ENCODE measurements around the gene TELO2. TPM values are rescaled to one million over a fixed set of nuclear protein-coding genes. Genes with fewer than 3 reads are reported as not detected.

TELO2 gene
- total RNA-seq, 4 donors from 2014 or later, result 17.0 to 29.3 (median 21.4) TPM

DNA sequence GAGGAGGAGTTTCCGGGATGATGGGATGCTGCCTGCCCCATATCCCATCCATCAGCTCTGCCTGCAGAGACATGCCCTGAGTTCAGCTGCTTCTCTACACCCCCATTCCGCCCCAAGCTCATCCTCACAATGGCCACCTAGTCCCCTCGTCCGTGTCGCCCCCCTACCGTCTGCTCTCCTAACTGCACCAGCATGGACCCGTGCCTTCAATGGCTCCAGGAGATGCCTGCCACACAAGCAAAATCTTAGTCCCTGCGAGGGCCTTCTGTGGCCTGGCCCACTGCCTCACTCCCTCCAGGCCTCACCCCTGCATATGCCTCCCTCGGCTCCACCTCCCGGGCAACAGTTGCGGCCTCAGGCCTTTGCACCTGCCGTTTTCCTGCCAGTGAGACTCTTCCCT, 1.8 kb upstream of the TELO2 start:
- intact Hi-C loops (cut with DNase I), result no loop called here

DNA sequence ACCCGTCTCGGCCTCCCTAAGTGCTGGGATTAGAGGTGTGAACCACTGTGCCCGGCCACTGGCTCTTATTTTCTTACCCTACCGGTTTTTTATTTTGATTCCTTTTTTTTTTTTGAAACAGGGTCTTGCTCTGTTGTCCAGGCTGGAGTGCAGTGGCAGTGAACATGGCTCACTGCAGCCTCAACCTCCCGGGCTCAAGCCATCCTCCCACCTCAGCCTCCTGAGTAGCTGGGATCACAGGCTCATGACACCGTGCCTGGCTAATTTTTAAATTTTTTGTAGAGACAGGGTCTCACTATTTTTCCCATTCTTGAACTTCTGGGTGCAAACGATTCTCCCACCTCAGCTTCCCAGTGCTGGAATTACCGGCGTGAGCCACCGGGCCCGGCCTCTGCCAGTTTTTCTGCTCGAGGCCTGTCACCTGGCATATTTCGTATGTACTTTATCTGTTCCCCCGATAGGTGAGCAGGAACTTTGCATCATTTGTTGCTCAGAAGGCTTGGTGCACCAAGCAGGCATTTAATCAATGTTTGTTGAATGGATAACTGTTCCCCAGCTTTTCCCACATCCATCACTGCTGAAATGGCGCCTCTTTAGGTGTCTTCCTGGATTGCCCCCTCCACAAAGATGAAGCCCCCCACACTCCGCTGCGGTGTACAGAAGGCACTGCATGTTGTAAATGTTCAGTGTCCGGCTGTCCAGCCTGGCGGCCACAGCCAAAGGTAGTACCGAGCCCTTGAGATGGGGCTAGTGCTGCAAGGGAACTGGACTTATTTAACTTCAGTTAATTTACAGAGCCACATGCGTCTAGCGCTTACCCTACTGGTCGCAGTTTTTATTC, 858 bp upstream of the TELO2 start:
- peaks cover 5 to 26% (median 8%) of the 10 kb centered on the region in 3 donors for H3K36me3 ChIP-seq
- intact Hi-C loops (cut with DNase I), result no loop called here
- TF ChIP-seq POLR2A (IDR thresholded peaks at IDR 0.05), result no peak
- TF ChIP-seq, protein P1, sequence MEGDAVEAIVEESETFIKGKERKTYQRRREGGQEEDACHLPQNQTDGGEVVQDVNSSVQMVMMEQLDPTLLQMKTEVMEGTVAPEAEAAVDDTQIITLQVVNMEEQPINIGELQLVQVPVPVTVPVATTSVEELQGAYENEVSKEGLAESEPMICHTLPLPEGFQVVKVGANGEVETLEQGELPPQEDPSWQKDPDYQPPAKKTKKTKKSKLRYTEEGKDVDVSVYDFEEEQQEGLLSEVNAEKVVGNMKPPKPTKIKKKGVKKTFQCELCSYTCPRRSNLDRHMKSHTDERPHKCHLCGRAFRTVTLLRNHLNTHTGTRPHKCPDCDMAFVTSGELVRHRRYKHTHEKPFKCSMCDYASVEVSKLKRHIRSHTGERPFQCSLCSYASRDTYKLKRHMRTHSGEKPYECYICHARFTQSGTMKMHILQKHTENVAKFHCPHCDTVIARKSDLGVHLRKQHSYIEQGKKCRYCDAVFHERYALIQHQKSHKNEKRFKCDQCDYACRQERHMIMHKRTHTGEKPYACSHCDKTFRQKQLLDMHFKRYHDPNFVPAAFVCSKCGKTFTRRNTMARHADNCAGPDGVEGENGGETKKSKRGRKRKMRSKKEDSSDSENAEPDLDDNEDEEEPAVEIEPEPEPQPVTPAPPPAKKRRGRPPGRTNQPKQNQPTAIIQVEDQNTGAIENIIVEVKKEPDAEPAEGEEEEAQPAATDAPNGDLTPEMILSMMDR (IDR thresholded peaks at IDR 0.05), result no peak
- H3K4me3 ChIP-seq, result peak overlapping the region; percentile 86 to 94 (median 91)
- no peaks in the 10 kb centered on the region for H3K9me3 ChIP-seq
- DNase-seq, result no peak
- H3K27ac ChIP-seq, result peak overlapping the region; percentile 82 to 95 (median 93)
- 81 to 90% methylated on average over 19 to 23 of the region's 23 CpGs for WGBS, 2 donors
- H3K4me1 ChIP-seq, result peaks cover 16 to 32% (median 17%) of the 10 kb centered on the region in 3 donors
- no peaks in the 10 kb centered on the region for H3K27me3 ChIP-seq

More for the DNA sequence above, 1.8 kb upstream of the TELO2 start:
- 73 to 77% methylated on average over 11 to 12 of the region's 12 CpGs for WGBS, 2 donors
- Histone ChIP-seq H3K36me3 (peaks cover 2 to 17% (median 5%) of the 10 kb centered on the region in 3 donors), H3K4me3 (no peak overlapping the region), H3K27me3 (no peaks in the 10 kb centered on the region), H3K27ac (no peak overlapping the region), H3K9me3 (no peaks in the 10 kb centered on the region), H3K4me1 (peaks cover 16 to 32% (median 17%) of the 10 kb centered on the region in 3 donors)
- DNase-seq, result no peak
- TF ChIP-seq, protein P1 (IDR thresholded peaks at IDR 0.05), result no peak
- no peak for TF ChIP-seq POLR2A (IDR thresholded peaks at IDR 0.05)

DNA sequence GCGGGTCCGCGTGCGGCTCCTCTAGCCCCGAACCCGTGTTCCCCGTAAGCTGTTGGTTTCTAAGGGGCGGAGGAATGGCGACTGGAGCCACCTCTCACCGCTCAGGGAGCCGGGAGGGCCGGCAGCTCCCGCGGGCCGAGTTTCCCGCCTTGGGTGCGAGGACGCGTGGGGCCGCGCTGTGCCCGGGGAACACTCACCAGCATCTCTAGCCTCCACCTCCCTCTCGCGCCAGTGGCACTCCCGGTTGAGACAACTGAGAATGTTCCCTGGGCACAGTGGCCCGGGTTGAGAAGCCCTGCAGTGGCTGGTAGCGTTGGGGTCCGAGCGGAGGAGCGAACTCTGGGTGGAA, 560 bp downstream of the TELO2 start:
- TF ChIP-seq, protein P1 (IDR thresholded peaks at IDR 0.05), result no peak
- TF ChIP-seq POLR2A (IDR thresholded peaks at IDR 0.05), result no peak
- Histone ChIP-seq H3K27me3 (no peaks in the 10 kb centered on the region), H3K9me3 (no peaks in the 10 kb centered on the region), H3K4me3 (peak overlapping the region; percentile 86 to 94 (median 91)), H3K4me1 (peaks cover 16 to 32% (median 17%) of the 10 kb centered on the region in 3 donors), H3K36me3 (peaks cover 5 to 40% (median 10%) of the 10 kb centered on the region in 3 donors), H3K27ac (peak overlapping the region; percentile 82 to 95 (median 93))
- no peak for DNase-seq
- WGBS, 2 donors, result 0% methylated on average over 4 of the region's 30 CpGs; no CpG with 5 or more reads in 1 of the 2 donors
- intact Hi-C loops (cut with DNase I), result no loop called here

DNA sequence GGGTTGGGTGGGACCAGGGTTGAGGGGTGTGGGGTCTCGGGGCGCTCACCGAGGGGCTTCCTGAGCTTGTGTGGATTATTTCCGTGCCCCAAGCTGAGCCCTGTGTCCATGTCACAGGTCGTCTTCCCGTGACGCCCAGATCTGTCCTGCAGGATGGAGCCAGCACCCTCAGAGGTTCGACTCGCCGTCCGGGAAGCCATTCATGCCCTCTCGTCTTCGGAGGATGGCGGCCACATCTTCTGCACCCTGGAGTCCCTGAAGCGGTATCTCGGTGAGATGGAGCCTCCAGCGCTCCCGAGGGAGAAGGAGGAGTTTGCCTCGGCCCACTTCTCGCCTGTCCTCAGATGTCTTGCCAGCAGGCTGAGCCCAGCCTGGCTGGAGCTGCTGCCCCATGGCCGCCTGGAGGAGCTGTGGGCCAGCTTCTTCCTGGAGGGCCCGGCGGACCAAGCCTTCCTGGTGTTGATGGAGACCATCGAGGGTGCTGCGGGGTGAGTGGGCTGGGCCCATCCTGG, 1.0 kb downstream of the TELO2 start:
- H3K36me3 ChIP-seq, result peaks cover 10 to 45% (median 13%) of the 10 kb centered on the region in 3 donors
- no peaks in the 10 kb centered on the region for H3K9me3 ChIP-seq
- peak overlapping the region; percentile 82 to 95 (median 93) for H3K27ac ChIP-seq
- 9% methylated on average over 7 of the region's 25 CpGs; no CpG with 5 or more reads in 1 of the 2 donors for WGBS, 2 donors
- H3K27me3 ChIP-seq, result no peaks in the 10 kb centered on the region
- no peak for TF ChIP-seq POLR2A (IDR thresholded peaks at IDR 0.05)
- TF ChIP-seq, protein P1 (IDR thresholded peaks at IDR 0.05), result peak in 4 of 6 experiments; percentile 31 to 57 (median 35)
- no peak for DNase-seq
- peak overlapping the region; percentile 86 to 94 (median 91) for H3K4me3 ChIP-seq
- peaks cover 16 to 32% (median 17%) of the 10 kb centered on the region in 3 donors for H3K4me1 ChIP-seq
- intact Hi-C loops (cut with DNase I), result no loop called here

DNA sequence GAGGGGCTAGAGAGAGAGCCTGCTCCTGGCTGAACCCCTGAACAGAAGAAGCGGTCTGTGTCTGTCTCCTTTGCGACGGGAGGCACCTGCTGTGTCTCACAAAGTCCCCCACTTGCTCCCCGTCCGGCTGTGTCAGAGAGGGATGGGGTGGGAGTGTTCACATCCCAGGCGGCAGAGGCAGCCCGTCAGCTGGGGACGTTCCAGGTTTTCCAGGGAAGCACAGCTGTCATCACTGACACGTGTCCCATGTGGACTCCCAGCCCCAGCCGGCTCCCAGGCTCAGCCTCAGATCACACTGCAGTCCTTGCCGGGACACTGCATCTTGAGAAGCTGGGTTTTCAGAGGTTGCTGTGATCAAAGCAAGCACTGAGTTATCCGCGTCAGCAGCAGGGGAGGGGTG, 1.6 kb downstream of the TELO2 start:
- peak overlapping the region in 2 of 4 donors; percentile 86 to 94 for H3K4me3 ChIP-seq
- H3K27ac ChIP-seq, result no peak overlapping the region
- no peaks in the 10 kb centered on the region for H3K9me3 ChIP-seq
- intact Hi-C loops (cut with DNase I), result no loop called here
- TF ChIP-seq, protein P1 (IDR thresholded peaks at IDR 0.05), result no peak
- TF ChIP-seq POLR2A (IDR thresholded peaks at IDR 0.05), result no peak
- peaks cover 12 to 50% (median 18%) of the 10 kb centered on the region in 3 donors for H3K36me3 ChIP-seq
- peaks cover 16 to 32% (median 17%) of the 10 kb centered on the region in 3 donors for H3K4me1 ChIP-seq
- WGBS, 2 donors, result 100% methylated on average over 1 to 2 of the region's 13 CpGs
- H3K27me3 ChIP-seq, result no peaks in the 10 kb centered on the region
- no peak for DNase-seq

Measured in esophagus squamous epithelium (tissue), 5 donors.